Left cardiac atrium (tissue), 4 donors: ENCODE measurements around the gene CDCP1. TPM values are rescaled to one million over a fixed set of nuclear protein-coding genes. Genes with fewer than 3 reads are reported as not detected.
A peak's percentile ranks its signal among the peaks of the same experiment; 100 is the strongest.
"Not testable (repeated sequence)": the region's sequence is repeated elsewhere in the genome, so short reads cannot be mapped to it uniquely, and the experiment has no call there.

Experiments
- ATAC-seq, 2 donors: fragments of 200-7000 bp; cut with Tn5 transposase; one replicate each; pipeline ENCODE4 v1.9.1; 2020; ENCODE audit warnings: mild to moderate bottlenecking in 2 of 2, moderate library complexity in 2 of 2
- DNase-seq: peaks from one replicate; pipeline ENCODE4 v3.0.0-alpha.2; 2020
- intact Hi-C, 2 donors: fragments of 100-400 bp; cut with DNase I; formaldehyde crosslinking; loops; one replicate each; pipeline versions ENCODE4 v1.14.1 to v1.15.1; 2022 to 2023
- total RNA-seq, 2 donors: library from RNA; stranded (reverse); fragmentation: NEBNext Ultra II Directional; extraction: Animal tissue kit (Norgen Biotek cat#: 25700); gene quantifications; one replicate each; pipeline ENCODE4 v1.2.1, GENCODE V29; 2021
- donor health status: DM: no; HTN: yes; CAD: no.
- donor health status: DM: no; HTN: yes; CAD: no; lungs with severe emphysema.
- donor health status: DM: yes; HTN: yes; CAD: no.
- donor health status: Dilated cardiomyopathy.

The CDCP1 gene
- total RNA-seq, 2 donors from 2014 or later: 0.74 to 1.3 TPM

- ATAC-seq: no peak
- intact Hi-C loops: no loop called here
- no peak for DNase-seq
Observed at GRCh38 chr3:45093176-45093575, 53.0 kb downstream of the CDCP1 start.

GRCh38 chr3:45092132-45093031, 53.8 kb downstream of the CDCP1 start:
- no peak for DNase-seq
- intact Hi-C loops: no loop called here
- ATAC-seq: peak; percentile 53 to 94

GRCh38 chr3:45090855-45091254, 55.3 kb downstream of the CDCP1 start:
- ATAC-seq (no peak), DNase-seq (no peak)
- intact Hi-C loops: no loop called here

DNA sequence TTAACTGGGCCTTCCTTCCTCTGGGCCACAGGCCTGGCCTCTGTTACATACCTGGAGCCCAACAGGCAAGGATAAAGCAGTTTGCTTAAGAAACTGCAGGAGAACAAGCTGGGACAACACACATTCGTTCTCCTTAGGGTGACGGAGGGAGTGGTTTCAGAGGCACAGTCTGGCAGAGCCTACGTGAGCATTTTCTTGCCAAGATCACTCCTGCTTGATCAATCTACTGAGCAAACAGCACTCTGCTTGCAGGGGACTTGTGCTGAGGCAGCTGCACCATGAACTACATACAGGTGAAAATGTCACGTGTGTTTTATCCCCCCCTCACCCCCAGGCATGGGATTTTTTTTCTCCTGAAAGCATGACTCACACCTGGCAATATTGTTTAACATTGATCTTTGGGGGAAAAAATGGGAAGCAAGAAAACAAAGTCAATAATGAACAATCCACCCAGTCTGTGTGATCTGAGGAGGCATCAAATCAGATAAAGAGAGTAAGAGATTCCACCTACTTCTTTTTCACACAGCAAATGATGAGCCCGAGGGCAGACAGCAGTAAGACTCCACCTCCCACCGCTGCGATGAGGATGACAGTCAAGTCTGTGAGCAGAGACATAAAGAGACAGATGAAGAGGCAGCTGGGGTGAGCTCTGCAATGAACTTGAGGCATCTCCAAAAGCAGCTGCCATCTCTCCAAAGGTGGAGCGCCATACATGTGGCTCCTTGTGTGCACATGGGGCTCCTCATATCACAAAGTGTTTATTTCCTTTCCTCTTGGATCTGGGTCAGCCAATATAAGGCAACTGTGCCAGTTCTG, 57.4 kb downstream of the CDCP1 start:
- DNase-seq: no peak
- ATAC-seq: no peak
- intact Hi-C loops: no loop called here

DNA sequence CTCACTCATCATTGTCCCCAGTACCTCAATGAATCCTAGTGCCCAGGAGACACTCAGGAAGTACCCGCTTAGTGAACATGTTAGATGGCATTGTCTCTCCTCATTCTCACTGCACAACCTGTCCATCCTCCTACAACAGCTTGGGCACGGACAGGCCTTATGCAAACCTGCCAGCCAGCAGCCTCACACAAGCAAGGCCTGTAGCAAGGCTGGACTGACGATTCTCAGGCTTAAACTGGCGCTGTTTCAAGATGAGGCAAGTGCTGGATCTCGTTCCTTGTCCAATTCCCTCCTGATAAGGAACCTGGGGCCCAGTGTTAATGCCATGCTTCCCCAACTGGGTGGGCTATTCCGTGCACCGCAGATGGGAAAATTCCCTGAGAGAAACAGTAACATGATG, 59.0 kb downstream of the CDCP1 start:
- ATAC-seq (peak; percentile 66 to 71), DNase-seq (no peak)
- intact Hi-C loops: no loop called here

DNA sequence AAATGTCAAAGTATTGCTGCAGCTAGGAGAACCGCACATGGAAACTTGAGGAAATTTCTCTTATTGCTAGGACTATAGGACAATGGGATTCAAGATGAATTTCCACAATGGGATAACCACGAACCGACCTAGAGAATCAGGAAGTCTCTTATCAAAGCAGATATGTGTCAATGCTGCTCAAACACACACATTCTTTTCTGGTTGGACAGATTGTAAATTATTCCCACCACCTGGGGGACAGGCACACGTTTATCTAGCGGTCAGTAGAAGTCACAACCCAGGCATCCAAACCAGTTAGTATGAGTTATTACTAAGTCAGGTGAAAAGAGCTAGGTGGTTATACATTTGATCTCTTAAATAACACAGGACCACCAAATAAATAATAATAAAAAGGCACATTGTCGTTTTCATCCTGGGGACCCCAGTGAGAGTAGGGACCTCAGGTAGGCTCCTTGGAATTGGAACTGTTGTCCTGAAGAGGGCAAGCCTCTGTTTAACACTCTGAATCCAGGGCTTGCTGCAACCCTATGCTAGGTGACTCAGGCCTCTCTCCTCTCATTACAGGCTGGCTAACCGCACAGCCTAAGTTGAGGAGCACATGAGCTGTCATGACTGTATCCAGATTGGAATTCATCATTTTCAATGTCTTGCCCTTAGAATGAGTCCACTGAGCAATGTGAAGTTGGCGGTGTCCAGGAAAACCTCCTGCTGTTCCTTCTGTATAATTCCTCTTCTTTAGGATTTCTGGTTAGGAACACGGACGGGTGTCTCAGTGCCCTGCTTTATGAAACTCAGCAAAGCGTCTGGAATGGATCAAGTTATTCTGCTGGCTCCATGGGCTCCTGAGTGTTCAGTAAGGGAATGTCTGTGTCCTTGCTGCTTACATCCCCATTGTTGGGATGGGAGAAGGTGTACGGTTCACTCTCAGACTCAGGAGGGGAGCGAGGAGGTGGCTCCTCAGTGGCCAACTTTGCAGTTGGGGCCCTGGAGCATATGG, 61.1 kb downstream of the CDCP1 start:
- intact Hi-C loops: no loop called here
- no peak for ATAC-seq
- no peak for DNase-seq

DNA sequence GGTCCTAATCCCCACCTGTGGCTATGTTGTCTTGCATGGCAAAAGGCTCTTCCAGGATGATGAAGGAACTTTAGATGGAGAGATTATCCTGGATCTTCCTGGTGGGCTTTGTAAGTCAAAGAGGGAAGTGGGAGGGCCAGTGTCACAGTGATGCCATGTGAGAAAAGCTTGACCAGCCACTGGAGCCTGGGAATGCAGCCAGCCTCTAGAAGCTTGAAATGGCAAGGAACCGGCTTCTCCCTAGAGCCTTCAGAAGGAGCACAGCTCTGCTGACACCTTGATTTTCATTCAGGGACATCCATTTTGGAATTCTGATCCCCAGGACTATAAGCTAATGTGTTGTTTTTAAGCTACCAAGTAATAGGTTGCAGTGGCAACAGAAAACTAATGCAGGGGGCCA, 61.8 kb downstream of the CDCP1 start:
- DNase-seq (no peak), ATAC-seq (no peak)
- intact Hi-C loops: no loop called here

GRCh38 chr3:45083023-45083422, 63.2 kb downstream of the CDCP1 start:
- DNase-seq: no peak
- no peak for ATAC-seq
- intact Hi-C loops: no loop called here

DNA sequence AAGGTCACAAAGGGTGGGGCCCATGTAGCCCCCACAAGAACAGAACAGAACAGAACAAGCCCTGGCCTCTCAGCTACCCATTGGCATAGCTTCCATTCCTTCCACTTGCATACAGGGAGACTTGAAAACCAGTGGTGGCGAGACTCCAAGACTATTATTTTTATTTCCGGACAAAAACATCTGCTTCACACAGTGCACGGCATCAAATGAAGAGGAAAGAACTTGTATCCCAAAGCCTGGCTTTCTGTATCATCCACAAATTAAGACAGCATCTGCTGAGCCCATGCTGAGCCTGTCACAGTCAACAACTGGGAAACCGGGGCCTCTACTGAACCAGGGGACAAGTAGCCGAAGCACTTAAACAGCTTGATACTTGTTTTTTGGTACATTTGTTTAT, 64.0 kb downstream of the CDCP1 start:
- no peak for DNase-seq
- intact Hi-C loops: no loop called here
- no peak for ATAC-seq

- DNase-seq (no peak), ATAC-seq (no peak)
- intact Hi-C loops: no loop called here
Observed at GRCh38 chr3:45081506-45082141, 64.6 kb downstream of the CDCP1 start.

DNA sequence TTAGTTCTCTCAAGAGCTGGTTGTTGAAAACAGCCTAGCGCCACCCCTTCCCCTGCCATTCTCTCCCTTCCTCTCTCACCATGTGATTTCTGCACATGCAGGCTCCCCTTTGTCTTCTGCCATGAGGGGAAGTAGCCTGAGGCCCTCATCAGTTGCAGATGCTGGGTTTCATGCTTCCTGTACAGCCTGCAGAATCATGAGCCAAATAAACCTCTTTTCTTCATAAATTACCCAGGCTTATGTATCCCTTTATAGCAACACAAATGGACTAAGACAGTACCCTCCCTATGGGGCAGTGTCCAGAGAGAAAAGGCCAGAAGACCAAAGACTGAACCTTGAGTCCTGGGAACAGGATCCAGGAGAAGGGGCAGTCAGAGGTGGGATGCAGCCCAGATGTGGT, 65.4 kb downstream of the CDCP1 start:
- ATAC-seq: no peak
- intact Hi-C loops: no loop called here
- no peak for DNase-seq

- peak in 1 of 2 donors; percentile 36 for ATAC-seq
- intact Hi-C loops: no loop called here
- DNase-seq: no peak
Observed at GRCh38 chr3:45079715-45080114, 66.5 kb downstream of the CDCP1 start.

DNA sequence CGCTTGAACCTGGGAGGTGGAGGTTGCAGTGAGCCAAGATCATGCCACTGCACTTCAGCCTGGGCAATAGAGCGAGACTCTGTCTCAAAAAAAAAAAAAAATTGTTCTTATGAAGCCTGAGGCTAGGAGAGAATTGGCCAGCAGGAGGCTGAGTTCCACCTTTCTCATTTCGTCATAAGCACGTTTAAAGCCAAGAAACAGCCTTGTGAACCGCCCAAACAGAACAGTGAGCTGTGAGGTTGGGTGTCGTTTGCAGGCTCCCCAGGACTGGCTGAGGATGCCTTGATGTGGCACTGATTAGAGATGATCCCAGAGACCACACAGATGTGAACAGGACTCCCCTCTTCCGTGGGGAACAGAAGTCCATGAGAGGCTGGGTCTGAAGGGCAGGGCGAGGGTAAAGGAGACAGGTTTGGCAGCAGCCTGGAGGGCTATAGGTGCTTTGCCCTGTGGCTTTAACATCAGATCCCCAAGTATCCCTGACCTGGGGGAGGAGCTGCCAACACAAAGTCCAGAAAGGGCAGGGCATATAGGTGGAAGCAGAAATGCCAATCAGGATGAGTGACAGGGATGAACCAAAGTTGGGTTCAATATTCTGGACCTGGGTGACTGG, 67.2 kb downstream of the CDCP1 start:
- DNase-seq (no peak), ATAC-seq (peak in 1 of 2 donors; percentile 39)
- intact Hi-C loops: no loop called here

- ATAC-seq, intact Hi-C loops, DNase-seq: not testable (repeated sequence)
Observed at GRCh38 chr3:45078256-45078655, 67.9 kb downstream of the CDCP1 start.

GRCh38 chr3:45075821-45076625, 70.2 kb downstream of the CDCP1 start:
- intact Hi-C loops: no loop called here
- ATAC-seq (no peak), DNase-seq (no peak)

DNA sequence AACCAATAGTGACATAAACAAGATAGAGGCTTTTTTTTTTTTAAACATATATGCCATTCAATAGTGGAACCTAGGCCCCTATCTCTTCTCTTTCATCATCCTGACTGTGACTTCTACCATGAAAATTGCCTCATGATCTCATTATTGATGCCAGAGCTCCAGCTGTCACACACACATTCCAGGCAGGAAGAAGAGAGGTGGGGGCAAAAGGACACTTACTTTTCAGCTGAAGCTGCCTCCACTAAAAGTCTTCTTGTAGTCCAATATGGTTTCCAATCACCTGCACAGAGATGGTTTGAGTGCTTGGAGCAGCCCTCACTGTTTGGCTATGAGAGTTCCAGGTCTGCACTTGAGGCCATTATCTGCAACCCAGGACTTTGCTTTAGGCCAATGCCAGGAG, 75.1 kb downstream of the CDCP1 start:
- intact Hi-C loops: no loop called here
- DNase-seq (no peak), ATAC-seq (no peak)

GRCh38 chr3:45067941-45068340, 78.2 kb downstream of the CDCP1 start:
- intact Hi-C loops: no loop called here
- no peak for ATAC-seq

DNA sequence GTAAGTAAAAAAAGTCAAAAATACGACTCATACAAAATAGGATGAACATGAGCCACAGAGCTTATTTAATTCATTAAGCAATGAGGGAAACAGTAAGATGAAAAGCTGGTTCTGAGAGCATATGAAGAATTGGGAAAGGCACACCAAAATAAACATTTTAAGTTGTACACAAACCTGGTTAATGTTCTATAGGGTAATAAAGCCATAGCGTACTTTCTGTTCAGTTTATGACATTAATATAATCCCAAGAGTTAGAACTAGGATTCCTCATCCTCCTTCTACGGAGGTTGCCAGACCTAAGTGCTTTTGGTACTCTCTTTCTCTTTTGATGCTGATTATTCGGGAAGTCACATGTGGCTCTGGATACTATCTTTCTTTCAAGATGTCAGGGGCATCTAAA, 78.7 kb downstream of the CDCP1 start:
- no peak for DNase-seq
- ATAC-seq: no peak
- intact Hi-C loops: no loop called here

More at GRCh38 chr3:45067941-45068340, 78.2 kb downstream of the CDCP1 start:
- DNase-seq: no peak
